Progenitor cell of endocrine pancreas (in vitro differentiated cells): ENCODE data around the gene TRAPPC3. TPM values are rescaled to one million over a fixed set of nuclear protein-coding genes. Genes with fewer than 3 reads are reported as not detected.

ENCODE experiments used
- DNase-seq: peaks from one replicate; pipeline ENCODE4 v3.0.0; 2021; ENCODE audit warnings: low spot score; ENCODE audit not compliant: unreplicated experiment
- H3K27ac Mint-ChIP-seq: 2 replicates; pipeline ENCODE4 v1.8.0; 2021; ENCODE audit warnings: mild to moderate bottlenecking, moderate library complexity, mixed read lengths
- H3K27me3 Mint-ChIP-seq: 2 replicates; pipeline ENCODE4 v1.8.0; 2021; ENCODE audit warnings: mixed read lengths
- H3K36me3 Mint-ChIP-seq: 2 replicates; pipeline ENCODE4 v1.8.0; 2022; ENCODE audit warnings: mixed read lengths; ENCODE audit not compliant: insufficient read depth
- H3K4me1 Mint-ChIP-seq: 2 replicates; pipeline ENCODE4 v1.8.0; 2021; ENCODE audit warnings: low read depth, mixed read lengths
- H3K4me3 Mint-ChIP-seq: 2 replicates; pipeline ENCODE4 v1.8.0; 2021; ENCODE audit warnings: low read depth, mild to moderate bottlenecking, moderate library complexity, mixed read lengths
- H3K9me3 Mint-ChIP-seq: 2 replicates; pipeline ENCODE4 v1.8.0; 2021; ENCODE audit warnings: low read depth, mixed read lengths
- CTCF ChIP-seq: fragments of 200-600 bp; sonication (generic); IDR thresholded peaks from one replicate; pipeline ENCODE4 v1.5.0; 2021; ENCODE audit warnings: antibody characterized with exemption, mild to moderate bottlenecking; ENCODE audit not compliant: unreplicated experiment
- total RNA-seq: library from RNA; stranded (reverse); gene quantifications from 2 replicates; pipeline ENCODE4 v1.2.1, GENCODE V29; 2021

TRAPPC3 gene
- total RNA-seq, 1 donor from 2014 or later: 63.6 TPM

GRCh38 chr1:36175137-36176095 lies 26.1 kb upstream of the TRAPPC3 start:
- no peak for DNase-seq
- Mint-ChIP-seq H3K27me3 (no peaks in the 10 kb centered on the region), H3K4me3 (no peak overlapping the region), H3K4me1 (peaks cover 1% of the 10 kb centered on the region), H3K36me3 (peaks cover 26% of the 10 kb centered on the region), H3K27ac (no peak overlapping the region), H3K9me3 (no peaks in the 10 kb centered on the region)
- no peak for TF ChIP-seq CTCF

GRCh38 chr1:36174713-36175112 lies 25.4 kb upstream of the TRAPPC3 start:
- Mint-ChIP-seq H3K4me1 (peaks cover 1% of the 10 kb centered on the region), H3K27ac (no peak overlapping the region), H3K27me3 (no peaks in the 10 kb centered on the region), H3K9me3 (no peaks in the 10 kb centered on the region), H3K36me3 (peaks cover 23% of the 10 kb centered on the region), H3K4me3 (no peak overlapping the region)
- TF ChIP-seq CTCF: no peak
- no peak for DNase-seq

GRCh38 chr1:36172983-36173382 lies 23.7 kb upstream of the TRAPPC3 start:
- H3K27ac Mint-ChIP-seq: no peak overlapping the region

GRCh38 chr1:36172017-36172747 lies 22.9 kb upstream of the TRAPPC3 start:
- no peak for DNase-seq
- Mint-ChIP-seq H3K27ac (no peak overlapping the region), H3K4me3 (no peak overlapping the region), H3K36me3 (peaks cover 21% of the 10 kb centered on the region), H3K9me3 (no peaks in the 10 kb centered on the region), H3K27me3 (no peaks in the 10 kb centered on the region), H3K4me1 (peaks cover 1% of the 10 kb centered on the region)
- no peak for TF ChIP-seq CTCF

More at GRCh38 chr1:36172983-36173382, 23.7 kb upstream of the TRAPPC3 start:
- peaks cover 1% of the 10 kb centered on the region for H3K4me1 Mint-ChIP-seq
- no peak overlapping the region for H3K4me3 Mint-ChIP-seq
- DNase-seq: no peak
- no peaks in the 10 kb centered on the region for H3K9me3 Mint-ChIP-seq
- no peaks in the 10 kb centered on the region for H3K27me3 Mint-ChIP-seq
- peaks cover 24% of the 10 kb centered on the region for H3K36me3 Mint-ChIP-seq
- TF ChIP-seq CTCF: no peak

DNA sequence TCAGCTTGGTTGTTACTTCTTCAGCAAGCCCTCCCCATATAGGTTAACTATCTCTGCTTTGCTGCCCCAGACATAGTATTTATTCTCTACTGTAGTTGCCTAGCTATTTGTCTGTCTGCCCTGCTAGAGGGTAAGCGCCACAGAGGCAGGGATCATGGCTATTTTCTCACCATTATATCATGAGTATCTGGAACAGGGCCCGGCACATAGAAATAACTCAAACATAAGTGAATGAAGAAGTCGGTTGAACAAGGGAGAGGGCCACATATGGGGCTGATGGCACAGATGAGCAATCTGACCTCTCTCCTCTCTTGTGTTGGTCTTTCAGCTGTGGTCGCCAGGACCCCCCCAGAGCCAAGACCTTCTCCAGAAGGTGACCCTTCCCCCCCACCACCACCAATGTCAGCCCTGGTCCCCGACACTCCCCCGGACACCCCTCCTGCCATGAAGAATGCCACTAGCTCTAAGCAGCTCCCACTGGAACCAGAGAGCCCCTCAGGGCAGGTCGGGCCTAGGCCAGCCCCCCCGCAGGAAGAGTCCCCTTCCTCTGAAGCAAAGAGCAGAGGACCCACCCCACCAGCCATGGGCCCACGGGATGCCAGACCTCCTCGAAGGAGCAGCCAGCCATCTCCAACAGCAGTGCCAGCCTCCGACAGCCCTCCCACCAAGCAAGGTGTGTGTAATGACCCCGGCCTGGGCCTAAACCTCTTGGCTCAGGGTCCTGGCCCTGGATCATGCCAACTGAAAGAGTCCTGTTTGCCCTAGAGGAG lies 21.5 kb upstream of the TRAPPC3 start:
- Mint-ChIP-seq H3K27ac (no peak overlapping the region), H3K36me3 (peaks cover 26% of the 10 kb centered on the region), H3K9me3 (no peaks in the 10 kb centered on the region), H3K27me3 (no peaks in the 10 kb centered on the region), H3K4me3 (no peak overlapping the region), H3K4me1 (peaks cover 1% of the 10 kb centered on the region)
- no peak for TF ChIP-seq CTCF
- DNase-seq: no peak
